HG02938 (cell line): ENCODE measurements around the gene ADRM1.

ENCODE experiments used
- ATAC-seq: cut with Tn5 transposase; IDR thresholded peaks from one replicate; pipeline ENCODE4 v1.9.1; 2021; ENCODE audit warnings: mild to moderate bottlenecking, moderate library complexity; ENCODE audit not compliant: unreplicated experiment

ADRM1 gene

GRCh38 chr20:62277253-62277652, 25.5 kb upstream of the ADRM1 start:
- ATAC-seq = no peak

DNA sequence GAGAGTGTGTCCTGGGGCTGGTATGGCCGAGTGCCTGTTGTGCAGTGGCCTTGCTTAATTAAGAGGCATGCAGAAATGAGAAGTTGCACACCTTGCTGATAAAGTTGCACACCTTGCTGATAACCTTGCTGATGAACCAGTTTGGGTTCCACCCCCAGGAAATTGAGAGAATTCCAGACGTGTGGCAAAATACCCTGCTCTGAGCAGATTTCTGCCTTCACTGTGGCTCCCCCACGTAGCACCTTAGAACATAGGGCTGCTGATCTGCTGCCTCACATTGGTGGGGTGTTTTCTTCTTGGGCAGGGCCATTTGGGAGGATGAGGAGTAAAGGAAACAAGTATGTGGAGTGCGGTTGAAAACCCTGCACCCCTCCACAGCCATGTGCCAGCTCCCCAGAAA, 22.5 kb upstream of the ADRM1 start:
- ATAC-seq = no peak

DNA sequence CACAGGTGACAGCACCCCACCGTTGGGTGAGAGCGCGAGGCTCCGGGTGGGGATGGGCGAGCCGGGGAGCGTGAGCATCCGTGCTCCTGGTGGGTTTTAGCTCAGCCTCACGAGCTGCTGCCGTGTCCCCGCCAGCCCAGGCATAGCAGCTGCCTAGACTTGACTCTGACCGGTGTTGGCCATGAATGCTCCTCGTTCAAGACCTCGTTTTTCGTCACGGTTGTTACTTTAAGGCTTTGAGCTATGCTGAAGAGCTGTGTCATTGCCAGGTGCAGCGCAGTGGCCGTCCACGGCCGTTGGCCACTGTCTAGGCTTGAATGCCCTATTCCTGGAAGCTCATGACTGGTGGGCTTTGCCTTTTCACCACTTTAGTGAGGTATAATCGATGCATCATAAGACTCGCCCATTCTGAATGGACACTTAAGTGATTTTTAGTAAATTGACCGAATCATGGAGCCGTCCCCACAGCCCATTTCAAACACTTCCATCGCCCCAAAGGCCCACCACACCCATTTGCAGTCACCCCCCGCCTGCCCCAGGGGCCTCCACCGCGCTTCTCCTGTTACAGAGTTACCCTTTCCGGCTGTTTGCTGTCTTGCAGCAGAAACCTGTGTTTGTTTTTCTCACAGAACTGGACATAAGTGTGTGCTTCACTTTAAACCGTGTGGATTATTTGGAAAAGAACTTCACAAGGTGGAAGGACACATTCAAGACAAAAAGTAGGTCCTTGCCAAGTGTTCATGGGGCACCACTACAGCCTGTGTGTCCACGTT, 21.4 kb upstream of the ADRM1 start:
- ATAC-seq = no peak

DNA sequence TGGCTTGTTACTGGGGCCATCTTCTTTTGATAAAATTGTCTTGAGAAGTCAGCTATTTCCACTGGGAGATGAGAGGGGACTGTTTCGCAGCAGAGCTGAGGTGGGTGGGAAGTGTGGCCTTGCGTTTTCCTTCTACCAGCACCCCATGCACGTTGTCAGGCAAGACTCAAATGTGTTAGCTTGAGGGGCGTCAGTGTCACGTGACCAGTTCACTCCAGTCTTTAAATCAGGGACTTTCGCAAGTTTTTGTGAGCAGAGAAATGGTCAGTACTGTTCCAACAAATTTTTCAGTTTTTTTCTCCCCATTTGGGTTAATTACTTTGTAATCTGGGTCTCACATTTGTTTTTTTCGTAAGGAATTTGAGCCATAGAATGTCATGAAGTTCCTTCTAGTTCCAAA, 20.7 kb upstream of the ADRM1 start:
- no peak for ATAC-seq

GRCh38 chr20:62282877-62283503, 19.8 kb upstream of the ADRM1 start:
- ATAC-seq = no peak

DNA sequence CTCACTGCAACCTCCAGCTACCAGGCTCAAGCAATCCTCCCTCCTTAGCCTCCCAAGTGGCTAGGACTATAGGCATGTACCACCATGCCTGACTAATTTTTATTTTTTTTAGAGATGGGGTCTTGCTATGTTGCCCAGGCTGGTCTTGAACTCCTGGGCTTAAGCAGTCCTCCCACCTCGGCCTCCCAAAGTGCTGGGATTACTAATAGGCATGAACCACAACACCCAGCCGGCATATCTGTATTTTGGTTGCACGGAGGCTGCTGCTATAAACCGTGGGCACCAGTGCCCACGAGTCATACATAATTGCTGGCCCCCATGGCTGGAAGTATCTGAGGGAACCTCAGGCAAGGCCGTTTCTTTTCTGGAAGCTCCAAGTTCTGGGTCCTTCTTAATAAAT, 18.3 kb upstream of the ADRM1 start:
- no peak for ATAC-seq

DNA sequence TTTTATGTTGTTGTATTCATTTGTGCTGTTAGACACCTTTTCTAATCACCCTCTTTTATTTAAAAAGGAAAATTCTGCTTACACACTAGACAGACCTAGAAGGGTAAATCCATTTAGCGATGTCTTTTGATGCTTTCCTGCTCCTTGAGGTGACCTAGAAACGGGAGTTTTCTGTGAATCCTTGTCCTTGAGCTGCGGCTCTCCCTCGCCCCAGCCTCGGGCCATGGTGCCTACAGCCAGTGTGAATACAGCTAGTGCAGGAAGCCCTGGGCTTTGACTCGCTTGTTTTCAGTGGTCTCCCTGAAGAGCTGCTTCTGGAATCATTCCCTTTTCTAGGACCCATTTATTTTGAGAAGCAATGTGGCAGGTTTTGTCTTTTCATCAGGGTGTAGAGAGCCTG, 17.6 kb upstream of the ADRM1 start:
- ATAC-seq = no peak

- no peak for ATAC-seq
Observed at GRCh38 chr20:62285722-62286121, 17.1 kb upstream of the ADRM1 start.

- ATAC-seq = no peak
Observed at GRCh38 chr20:62286493-62287064, 16.2 kb upstream of the ADRM1 start.

DNA sequence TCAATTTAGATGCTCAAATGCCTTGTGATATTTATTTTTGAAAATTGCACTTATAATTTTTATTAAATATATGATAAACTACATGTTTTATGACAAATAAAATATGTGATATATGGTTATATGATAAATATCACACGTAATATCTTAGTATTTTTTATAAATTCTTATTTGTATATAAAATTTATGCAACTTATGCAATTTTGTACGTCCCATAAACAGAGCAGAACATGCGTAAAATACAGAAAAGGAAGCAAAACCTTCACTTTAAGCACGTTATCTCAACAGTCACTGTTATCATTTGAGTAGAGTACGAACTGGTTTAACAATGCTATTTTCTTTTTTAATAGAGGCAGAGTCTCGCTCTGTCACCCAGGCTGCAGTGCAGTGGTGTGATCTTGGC, 15.7 kb upstream of the ADRM1 start:
- ATAC-seq = no peak

DNA sequence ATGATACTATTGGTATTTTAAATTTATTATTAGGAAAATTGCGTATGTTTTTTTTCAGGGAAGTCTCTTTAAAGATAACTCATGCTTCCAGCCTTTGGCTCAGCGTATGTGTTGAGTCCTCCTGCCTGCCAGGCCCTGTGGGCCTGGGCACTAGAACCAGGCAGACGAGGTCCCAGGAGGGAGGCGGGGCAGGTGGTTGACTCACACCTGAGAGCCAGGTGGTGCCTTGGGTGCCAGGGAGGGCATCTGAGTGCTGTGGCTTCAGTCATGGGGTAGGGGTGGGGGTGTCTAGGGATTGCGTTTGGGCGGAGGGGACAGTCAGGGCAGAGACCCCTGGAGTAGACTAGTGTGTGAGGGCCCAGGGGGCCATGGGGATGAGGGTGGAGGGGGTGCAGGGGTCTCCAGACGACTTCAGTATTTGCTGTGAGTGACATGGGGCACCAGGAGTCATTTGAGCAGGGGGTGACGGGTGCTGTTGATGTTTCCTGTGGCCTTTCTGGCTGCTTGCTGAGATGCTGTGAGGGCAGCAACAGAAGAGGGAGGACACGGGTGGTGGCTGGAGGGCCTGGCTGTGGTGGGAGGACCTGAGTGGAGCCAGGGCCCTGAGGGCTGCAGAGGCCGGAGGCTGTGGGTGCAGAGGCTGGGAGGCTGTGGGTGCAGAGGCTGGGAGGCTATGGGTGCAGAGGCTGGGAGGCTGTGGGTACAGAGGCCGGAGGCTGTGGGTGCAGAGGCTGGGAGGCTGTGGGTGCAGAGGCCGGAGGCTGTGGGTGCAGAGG, 14.8 kb upstream of the ADRM1 start:
- no peak for ATAC-seq

DNA sequence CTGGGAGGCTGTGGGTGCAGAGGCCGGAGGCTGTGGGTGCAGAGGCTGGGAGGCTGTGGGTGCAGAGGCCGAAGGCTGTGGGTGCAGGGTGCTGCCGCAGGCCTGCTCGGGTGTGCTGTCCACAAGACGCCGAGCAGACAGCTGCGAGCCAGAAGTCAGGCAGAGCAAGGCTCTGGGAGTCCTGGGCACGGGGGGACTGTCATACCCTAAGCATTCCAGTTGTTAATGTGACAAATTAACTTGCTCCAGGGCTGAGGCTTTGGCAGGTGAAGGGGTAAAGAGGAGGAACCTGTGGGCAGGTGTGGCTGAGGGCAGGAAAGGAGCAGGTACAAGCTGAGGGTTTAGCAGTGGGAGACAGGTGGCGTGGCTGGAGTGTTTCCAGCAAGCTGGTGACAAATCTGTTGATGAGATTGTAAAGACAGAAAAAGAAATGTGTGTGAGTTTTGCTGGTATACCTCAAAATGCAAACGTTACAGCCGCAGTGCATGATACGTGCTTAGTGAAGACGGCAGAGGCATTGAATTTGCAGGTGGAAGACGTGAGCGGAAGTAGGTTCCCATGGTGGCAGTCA, 14.2 kb upstream of the ADRM1 start:
- ATAC-seq = no peak

DNA sequence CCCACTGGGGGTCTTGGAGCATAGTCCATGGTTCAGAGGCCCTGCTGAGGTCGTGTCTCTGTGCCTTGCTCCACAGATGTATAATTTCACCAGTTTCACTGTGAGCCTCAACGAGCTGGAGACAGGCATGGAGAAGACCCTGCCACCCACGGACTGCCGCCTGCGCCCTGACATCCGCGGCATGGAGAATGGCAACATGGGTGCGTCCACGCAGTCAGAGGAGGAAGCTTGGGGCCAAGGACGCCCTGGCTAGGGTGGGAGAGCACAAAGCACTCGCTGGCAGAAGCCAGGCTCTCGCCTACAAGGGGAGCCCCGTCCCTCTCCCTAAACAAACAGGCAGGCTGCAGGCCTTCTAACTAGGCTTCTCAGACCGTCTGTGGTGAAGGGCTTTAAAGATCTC, 13.7 kb upstream of the ADRM1 start:
- ATAC-seq = no peak

DNA sequence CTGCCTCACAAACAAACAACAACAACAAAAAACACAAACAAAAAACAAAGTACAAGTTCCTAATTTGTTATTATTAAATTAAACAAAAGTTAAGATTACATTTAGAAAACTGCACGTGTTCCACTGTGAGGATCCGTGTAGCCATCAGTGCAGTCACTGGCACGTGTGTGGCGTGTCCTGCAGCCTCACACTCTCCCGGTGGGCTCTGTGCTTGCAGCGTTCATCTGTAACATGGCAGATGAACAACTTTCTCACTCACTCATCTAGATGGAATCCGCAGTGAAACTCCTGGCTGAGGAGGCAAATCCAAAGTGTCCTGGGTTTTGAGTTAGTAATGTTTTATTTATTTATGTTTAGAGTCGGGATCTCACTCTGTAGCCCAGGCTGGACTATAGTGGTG, 12.9 kb upstream of the ADRM1 start:
- ATAC-seq = no peak

DNA sequence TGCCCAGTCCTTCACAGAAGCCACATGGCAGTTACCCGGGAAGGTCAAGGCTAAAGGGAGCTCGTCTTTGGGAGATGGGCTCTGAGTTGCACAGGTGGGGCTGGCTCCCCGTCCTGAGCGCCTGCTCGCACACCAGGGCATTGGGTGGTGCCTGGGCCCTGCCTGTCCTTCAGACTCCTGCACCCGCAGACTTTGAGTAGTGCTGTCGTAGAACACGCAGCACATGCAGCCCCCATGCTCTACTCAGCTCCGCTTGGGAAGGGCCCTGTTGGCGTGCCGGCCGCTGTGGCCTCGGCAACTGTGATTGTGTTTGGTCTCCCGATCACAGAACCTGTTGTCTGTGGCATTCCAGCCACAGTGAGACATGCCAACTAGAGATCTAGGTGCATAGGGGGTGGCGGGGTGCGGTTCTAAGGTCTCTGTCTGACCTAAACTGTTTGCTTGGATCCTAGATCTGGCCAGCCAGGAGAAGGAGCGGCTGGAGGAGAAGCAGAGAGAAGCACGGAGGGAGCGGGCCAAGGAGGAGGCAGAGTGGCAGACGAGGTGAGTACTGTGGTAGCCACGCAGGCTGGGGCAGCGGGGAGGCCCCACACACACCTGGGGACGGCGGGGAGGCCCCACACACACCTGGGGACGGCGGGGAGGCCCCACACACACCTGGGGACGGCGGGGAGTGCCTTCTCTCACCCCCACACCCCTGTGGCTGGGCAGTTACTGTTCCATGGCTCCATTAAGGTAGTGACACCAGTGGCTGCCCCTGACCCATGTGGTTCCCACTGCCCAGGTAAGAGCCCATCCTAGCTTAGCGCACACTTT, 11.3 kb upstream of the ADRM1 start:
- no peak for ATAC-seq

GRCh38 chr20:62292108-62292507, 10.7 kb upstream of the ADRM1 start:
- no peak for ATAC-seq

DNA sequence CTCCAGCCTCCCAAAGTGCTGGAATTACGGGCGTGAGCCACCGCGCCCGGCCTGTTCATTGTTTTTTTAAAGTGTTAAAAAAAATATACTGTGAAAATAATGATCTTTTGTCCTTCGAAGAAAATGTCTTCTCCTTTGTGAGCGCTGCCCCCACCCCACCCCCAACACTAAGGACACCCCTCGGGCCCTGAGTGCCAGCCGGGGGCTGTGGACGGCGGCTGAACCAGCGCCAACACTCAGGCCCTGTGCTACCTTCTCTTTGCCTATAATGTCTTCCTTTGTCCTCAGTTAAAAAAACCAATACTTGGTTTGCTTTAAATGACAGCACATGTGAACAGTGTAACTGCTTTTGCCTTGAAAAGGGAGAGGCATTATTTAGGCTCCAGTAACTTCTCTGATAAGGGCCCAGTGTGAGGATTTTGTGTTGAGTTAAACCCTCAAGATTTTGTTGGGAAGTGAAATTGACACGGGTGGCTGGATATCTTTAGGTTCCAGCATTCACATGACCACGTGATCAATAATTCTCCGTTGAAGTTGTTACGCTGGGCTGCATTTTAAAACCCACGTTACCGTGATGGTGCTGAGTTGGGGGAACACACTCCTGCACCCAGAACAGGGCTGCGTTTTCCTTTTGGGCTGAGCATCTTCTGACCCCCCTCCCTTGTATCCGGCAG, 9.5 kb upstream of the ADRM1 start:
- ATAC-seq = no peak

DNA sequence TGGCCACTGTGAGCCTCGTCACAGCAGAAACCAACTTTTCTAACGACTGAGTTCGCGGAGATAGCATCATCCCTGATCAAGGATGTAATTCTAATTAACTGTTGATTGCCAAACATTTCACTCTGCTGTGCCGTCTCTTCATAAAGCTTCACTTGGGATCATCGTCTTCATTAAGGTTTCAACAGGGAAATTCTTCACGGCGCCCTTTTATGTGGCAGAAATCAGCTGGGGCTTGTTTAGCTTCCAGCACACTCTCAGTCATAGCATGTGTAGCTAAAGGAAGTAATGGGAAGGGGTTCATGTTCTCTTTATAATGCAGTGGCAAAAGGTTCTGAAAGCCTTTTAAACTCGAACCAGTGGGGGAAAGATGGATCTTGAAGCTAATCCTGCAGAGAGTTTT, 8.9 kb upstream of the ADRM1 start:
- no peak for ATAC-seq

GRCh38 chr20:62294516-62294915, 8.3 kb upstream of the ADRM1 start:
- ATAC-seq = no peak
